ENCODE measurements around the gene IGF1R. TPM values are rescaled to one million over a fixed set of nuclear protein-coding genes. Genes with fewer than 3 reads are reported as not detected.

Gene IGF1R
- total and polyA plus RNA-seq, 2 of the 13 experiments (the other 11 are each of a cell fraction or from before 2014, with no cell fraction given): 15.9 to 18.4 TPM

- TF ChIP-seq ZBTB46 (CRISPR knock-in tag; IDR thresholded peaks at IDR 0.05; ENCODE audit: borderline replicate concordance): no peak
- 0 out of 2 replicates have a peak, but pooled peaks have one; percentile 37 for TF ChIP-seq ZBTB25 (CRISPR knock-in tag; IDR thresholded peaks at IDR 0.05)
- 0 out of 2 replicates have a peak, but pooled peaks have one; percentile 46 for TF ChIP-seq ATF1 (CRISPR knock-in tag; IDR thresholded peaks at IDR 0.05)
- TF ChIP-seq ZNF225 (CRISPR knock-in tag; IDR thresholded peaks at IDR 0.05): no peak
- no peak for TF ChIP-seq JUND (CRISPR knock-in tag; IDR thresholded peaks at IDR 0.05)
- no peak for TF ChIP-seq MAZ (IDR thresholded peaks at IDR 0.05; ENCODE audit: borderline replicate concordance, low read depth, low read length)
- TF ChIP-seq MAZ (CRISPR knock-in tag; IDR thresholded peaks at IDR 0.05; ENCODE audit: low read depth): no peak
- TF ChIP-seq RBAK (CRISPR knock-in tag; IDR thresholded peaks at IDR 0.05): no peak
- TF ChIP-seq TFE3 (CRISPR knock-in tag; IDR thresholded peaks at IDR 0.05): no peak
- no peak for TF ChIP-seq IRF1 (CRISPR knock-in tag; IDR thresholded peaks at IDR 0.05; ENCODE audit: low read depth)
- no peak for TF ChIP-seq ZNF30 (CRISPR knock-in tag; IDR thresholded peaks at IDR 0.05)
- no peak for TF ChIP-seq ZBTB14 (CRISPR knock-in tag; IDR thresholded peaks at IDR 0.05)
- no peak for TF ChIP-seq PRMT3 (CRISPR knock-in tag; IDR thresholded peaks at IDR 0.05; ENCODE audit: borderline replicate concordance, low read depth)
- peak; percentile 60; the same call in 1 of the 2 replicates for TF ChIP-seq RXRB (CRISPR knock-in tag; IDR thresholded peaks at IDR 0.05; ENCODE audit: borderline replicate concordance)
- TF ChIP-seq KDM6A (CRISPR knock-in tag; IDR thresholded peaks at IDR 0.05; ENCODE audit: low read depth): 0 out of 2 replicates have a peak, but pooled peaks have one; percentile 29
- no peak for TF ChIP-seq ZNF24 (IDR thresholded peaks at IDR 0.05)
- no peak for TF ChIP-seq NPAS2 (CRISPR knock-in tag; IDR thresholded peaks at IDR 0.05; ENCODE audit: borderline replicate concordance)
- no peak for TF ChIP-seq IKZF4 (CRISPR knock-in tag; IDR thresholded peaks at IDR 0.05; ENCODE audit: borderline replicate concordance, low read depth, not compliant biosample characterization)
- peak; percentile 83; the same call in 1 of the 2 replicates for TF ChIP-seq TBX2 (CRISPR knock-in tag; IDR thresholded peaks at IDR 0.05; ENCODE audit: borderline replicate concordance)
- TF ChIP-seq ZBTB34 (CRISPR knock-in tag; IDR thresholded peaks at IDR 0.05): peak; percentile 98
- TF ChIP-seq MIXL1 (CRISPR knock-in tag; IDR thresholded peaks at IDR 0.05): peak; percentile 84
- no peak for TF ChIP-seq ZFYVE20 (CRISPR knock-in tag; IDR thresholded peaks at IDR 0.05; ENCODE audit: borderline replicate concordance, low read depth)
Observed at GRCh38 chr15:98734466-98735199, 86.3 kb downstream of the IGF1R start (continued).
